HG03280 (cell line): ENCODE data around the gene LDLRAD4.

Experiments
- ATAC-seq: cut with Tn5 transposase; IDR thresholded peaks from one replicate; pipeline ENCODE4 v1.9.1; 2021; ENCODE audit warnings: mild to moderate bottlenecking, moderate library complexity; ENCODE audit not compliant: unreplicated experiment

Gene LDLRAD4

GRCh38 chr18:13399511-13399910, 181.0 kb downstream of the LDLRAD4 start:
- ATAC-seq, result no peak

DNA sequence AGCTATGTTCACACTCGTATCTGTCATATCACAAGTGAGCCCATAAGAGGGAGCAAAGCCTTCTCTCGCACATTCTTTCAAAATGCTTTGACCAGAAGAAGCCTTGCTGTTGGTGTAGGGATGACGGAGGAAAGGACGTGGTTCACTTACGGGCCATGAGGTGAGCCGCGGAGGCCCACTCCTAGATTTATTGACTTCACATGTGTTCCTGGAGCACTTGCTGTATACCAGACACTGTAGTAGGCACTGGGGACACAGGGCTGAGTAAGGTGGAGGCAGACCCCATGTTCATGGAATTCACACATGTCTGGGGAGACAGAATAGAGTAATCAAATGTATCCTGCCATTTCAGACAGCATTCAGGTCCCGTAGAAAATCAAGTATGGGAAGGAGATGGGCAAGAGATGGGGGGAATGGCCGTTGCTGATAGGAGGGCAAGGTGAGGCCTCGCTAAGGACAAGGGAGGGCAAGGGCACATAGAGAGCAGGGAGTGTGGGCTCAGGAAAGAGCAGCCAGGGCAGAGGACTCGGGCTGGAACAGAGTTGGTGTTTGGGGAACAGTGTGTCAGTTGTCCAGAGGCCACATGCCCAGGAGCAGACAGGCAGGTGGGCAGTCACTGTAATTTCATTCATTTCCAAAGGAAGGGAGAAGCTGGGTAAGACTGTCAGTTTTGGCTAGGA, 182.2 kb downstream of the LDLRAD4 start:
- ATAC-seq, result no peak

GRCh38 chr18:13401404-13401803, 182.8 kb downstream of the LDLRAD4 start:
- ATAC-seq, result no peak

- no peak for ATAC-seq
Measured at GRCh38 chr18:13401826-13402225, 183.3 kb downstream of the LDLRAD4 start.

GRCh38 chr18:13403786-13404549, 185.4 kb downstream of the LDLRAD4 start:
- ATAC-seq, result no peak

GRCh38 chr18:13405305-13406038, 186.9 kb downstream of the LDLRAD4 start:
- no peak for ATAC-seq

- no peak for ATAC-seq
Measured at GRCh38 chr18:13406049-13406615, 187.6 kb downstream of the LDLRAD4 start.

- ATAC-seq, result no peak
Measured at GRCh38 chr18:13406736-13407135, 188.2 kb downstream of the LDLRAD4 start.

GRCh38 chr18:13407484-13407883, 188.9 kb downstream of the LDLRAD4 start:
- no peak for ATAC-seq

DNA sequence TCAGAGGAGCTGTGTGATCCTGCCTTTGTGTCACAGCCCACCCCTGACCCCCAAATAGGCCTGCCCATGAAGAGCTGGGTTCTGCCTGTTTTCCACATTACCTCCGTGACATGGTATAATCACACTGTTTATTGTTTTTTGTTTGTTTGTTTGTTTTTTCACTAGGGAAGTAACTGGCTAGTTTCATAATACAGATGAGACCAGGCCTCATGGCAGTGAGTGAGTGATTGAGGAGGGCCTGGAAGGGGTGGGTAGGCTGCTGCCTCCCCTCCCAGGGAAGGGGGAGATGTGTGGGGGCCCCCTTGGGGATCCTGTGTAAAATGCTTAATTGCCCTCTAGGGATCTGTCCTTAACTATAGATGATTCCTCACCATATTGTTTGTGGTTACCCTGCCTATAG, 190.5 kb downstream of the LDLRAD4 start:
- ATAC-seq, result no peak

DNA sequence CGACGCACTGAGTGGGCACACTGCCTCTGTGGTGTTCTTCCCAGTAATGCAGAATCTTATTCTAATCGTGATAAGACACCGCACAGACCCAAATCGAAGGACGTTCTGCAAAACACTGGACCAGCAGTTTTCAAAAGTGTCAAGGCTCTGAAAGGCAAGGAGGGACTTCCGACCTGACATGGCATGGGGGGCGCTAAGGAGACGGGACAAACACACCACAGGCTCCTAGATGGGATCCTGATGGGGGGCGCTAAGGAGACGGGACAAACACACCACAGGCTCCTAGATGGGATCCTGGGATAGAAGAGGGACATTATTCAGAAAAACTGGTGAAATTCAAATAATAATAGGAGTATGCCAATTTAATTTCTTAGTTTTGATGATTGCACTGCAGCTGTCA, 191.4 kb downstream of the LDLRAD4 start:
- no peak for ATAC-seq

DNA sequence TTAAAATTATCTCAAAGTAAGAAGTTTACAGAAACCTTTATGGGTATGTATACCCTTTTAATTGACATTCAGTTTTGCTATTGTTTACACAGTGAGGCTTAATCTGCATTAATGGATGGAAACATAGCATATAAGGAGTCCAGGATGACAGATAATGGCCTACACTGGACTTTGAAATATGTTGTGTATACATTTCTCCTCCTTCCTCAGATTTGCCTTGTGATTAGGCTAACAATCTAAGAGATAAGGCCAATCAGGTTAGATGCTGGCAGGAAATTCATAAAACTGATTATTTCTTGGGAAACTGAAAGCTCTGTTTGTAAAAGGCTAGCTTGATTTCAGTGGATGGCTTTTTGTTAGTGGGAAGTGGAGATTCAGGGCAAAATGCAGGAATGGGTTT, 191.9 kb downstream of the LDLRAD4 start:
- ATAC-seq, result no peak

DNA sequence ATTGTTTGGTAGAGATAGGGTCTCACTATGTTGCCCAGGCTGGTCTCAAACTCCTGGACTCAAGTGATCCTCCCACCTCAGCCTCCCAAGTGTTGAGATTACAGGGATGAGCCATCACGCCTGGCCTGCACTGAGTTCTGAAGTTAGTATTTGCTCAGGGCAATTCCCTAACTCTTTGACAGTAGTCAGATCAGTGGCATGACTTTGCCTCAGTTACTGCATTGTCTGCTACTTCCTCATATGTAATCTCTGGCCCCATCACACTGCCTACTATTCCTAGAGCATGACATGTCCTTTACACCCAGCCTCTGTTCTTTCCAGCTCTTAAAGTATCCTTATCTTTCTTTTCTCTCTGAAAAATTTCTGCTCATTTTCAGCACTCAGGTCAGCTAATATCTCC, 193.5 kb downstream of the LDLRAD4 start:
- ATAC-seq, result no peak

DNA sequence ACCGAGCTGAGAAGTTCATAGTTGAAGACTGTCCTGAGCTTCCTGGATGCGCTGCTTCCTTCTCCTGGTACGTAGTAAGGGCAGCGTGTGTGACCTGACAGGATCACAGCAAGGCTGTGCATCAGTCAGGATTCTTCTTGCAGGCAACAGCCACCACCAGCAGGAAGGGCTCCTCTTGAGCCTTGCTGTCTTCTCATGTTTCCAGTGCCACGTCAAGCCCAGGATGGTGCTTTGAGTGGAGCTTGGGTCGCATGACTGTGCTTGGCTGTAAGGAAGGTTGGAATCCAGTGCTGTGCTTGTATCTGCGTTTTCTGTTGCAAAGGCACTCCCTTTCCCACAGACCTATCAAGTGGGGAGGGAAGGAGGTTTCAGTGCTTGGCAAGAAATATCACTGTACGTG, 194.3 kb downstream of the LDLRAD4 start:
- ATAC-seq, result no peak

GRCh38 chr18:13414102-13414501, 195.5 kb downstream of the LDLRAD4 start:
- ATAC-seq, result no peak

- no peak for ATAC-seq
Measured at GRCh38 chr18:13414521-13414920, 196.0 kb downstream of the LDLRAD4 start.

DNA sequence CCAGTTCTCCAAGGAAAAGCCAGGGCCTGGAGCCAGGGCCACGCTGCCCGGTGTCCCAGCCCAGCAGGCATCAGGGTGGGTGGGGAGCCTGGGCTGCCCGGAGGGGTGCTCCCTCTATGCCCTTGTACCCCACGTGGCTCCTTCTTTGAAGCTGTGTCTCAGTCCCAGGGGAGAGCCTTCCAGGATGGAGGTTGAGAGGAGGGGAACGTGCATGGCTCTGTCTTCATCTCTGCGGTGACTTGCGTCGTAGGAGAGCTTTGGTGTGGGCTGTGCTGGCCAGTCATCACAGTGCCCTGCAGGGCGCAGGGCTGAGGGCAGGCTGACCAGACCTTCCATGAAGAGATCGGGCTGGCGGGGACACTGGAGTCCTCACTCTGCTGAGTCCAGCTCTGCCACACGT, 197.2 kb downstream of the LDLRAD4 start:
- no peak for ATAC-seq

- ATAC-seq, result no peak
Measured at GRCh38 chr18:13416208-13416607, 197.6 kb downstream of the LDLRAD4 start.

GRCh38 chr18:13416848-13417247, 198.3 kb downstream of the LDLRAD4 start:
- ATAC-seq, result no peak

DNA sequence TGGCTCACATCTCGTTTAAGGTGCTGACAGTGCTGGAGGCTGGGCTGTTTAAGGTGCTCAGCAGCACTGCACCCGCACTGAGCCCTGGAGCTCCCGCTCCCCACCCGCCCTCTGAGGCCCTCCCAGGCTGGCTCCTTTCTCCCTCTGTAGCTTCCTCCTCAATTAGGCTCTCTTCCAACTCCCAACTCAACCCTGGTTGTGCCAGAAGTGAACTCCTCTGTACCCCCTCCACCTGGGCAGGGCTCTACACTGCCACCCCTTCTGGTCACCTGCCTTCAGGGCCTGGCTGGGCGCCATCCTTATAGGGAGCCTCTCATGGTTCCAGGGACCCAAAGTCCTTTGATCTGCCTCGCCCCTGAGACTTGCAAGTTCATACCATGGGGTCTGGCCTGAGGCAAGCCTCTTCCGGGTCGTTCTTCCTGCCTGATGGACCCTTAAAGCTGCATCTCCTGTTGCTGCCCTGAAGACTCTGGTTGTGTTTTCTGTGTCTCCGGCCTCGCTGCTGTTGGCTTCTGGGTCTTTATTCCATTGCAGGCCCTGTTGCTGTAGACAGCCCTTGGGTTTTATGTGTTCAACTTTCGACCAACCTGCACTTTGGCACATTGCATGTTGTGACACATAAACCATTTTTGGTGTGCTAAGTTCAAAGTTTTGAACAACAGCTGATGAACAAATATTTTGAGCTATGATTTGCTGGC, 199.6 kb downstream of the LDLRAD4 start:
- no peak for ATAC-seq
